IPS DF 4.7 (cell line): ENCODE data around the gene CYP2C19.
"Not testable (repeated sequence)": the region's sequence is repeated elsewhere in the genome, so short reads cannot be mapped to it uniquely, and the experiment has no call there.

Experiments used
- DNase-seq: peaks from one replicate; pipeline ENCODE4 v3.0.0-alpha.2; 2013; ENCODE audit warnings: low spot score; ENCODE audit errors: extremely low read depth

CYP2C19 gene

DNA sequence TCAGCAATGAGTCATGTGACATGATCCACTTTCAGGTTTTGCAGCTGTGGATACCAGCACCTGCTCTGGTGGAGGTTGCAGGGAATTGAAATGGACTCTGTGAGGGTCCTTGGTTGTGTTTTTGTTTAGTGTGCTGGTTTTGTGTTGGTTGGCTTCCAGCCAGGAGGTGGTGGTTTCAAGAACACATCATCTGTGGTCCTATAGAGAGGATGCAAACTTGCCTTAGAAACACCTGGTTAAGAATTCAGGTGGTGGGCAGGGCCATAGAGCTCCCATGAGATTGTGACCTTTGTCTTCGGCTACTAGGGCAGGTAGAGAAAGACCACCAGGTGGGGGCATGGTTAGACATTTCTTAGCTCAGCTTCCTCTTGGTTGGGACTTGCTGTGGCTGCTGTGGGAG is 116.7 kb downstream of the CYP2C19 start:
- DNase-seq, result no peak

- DNase-seq, result no peak
Observed at GRCh38 chr10:94889123-94889522, 126.6 kb downstream of the CYP2C19 start.

DNA sequence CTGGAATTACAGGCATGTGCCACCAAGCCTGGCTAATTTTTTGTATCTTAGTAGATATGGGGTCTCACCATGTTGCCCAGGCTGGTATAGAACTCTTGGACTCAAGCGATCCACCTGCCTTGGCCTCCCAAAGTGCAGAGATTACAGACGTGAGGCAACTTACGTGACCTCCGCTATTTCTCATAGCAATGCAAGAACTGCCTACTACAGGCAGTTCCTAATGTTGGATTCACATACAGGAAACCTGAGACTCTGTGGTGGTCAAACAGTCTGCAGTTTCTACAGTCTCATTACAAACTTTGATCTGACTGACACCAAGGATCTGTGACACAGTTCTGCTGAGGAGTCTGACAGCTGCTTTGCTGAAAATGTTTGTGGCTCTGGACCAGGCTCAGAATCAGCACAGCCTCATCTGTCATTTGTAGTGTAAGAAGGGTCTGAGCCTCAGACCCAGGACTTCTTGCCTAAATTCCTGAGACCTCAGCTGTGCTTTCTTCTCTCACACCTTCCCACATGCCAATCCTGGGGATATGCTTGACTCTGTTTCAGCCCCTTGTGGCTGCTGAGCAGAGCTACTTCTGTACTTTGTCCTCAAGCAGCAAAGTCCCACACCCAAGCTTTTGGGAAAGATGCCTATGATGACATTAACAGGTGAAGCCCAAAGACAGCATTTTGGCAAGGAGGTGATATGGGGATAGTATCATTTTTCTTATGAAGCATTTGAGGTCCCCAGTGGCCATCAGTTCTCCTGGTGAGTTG is 128.0 kb downstream of the CYP2C19 start:
- no peak for DNase-seq

- not testable (repeated sequence) for DNase-seq
Observed at GRCh38 chr10:94898414-94898813, 135.9 kb downstream of the CYP2C19 start.

- DNase-seq, result no peak
Observed at GRCh38 chr10:94902080-94902479, 139.6 kb downstream of the CYP2C19 start.

- no peak for DNase-seq
Observed at GRCh38 chr10:94902570-94902969, 140.1 kb downstream of the CYP2C19 start.
